HepG2 (cell line): ENCODE measurements around the gene SNRPD3. TPM values are rescaled to one million over a fixed set of nuclear protein-coding genes. Genes with fewer than 3 reads are reported as not detected.

ENCODE experiments used
- AGO1 ChIP-seq: fragments of 200-400 bp; formaldehyde crosslinking; IDR thresholded peaks from 2 replicates; pipeline ENCODE4 v1.6.1; 2017; ENCODE audit warnings: mild to moderate bottlenecking, low read depth, low read length, moderate library complexity; ENCODE audit not compliant: poor library complexity, severe bottlenecking
- ARNT2 ChIP-seq: sonication (generic); formaldehyde crosslinking; IDR thresholded peaks from 2 replicates; pipeline ENCODE4 v1.8.0; 2022; ENCODE audit warnings: mild to moderate bottlenecking, low read depth, missing genetic modification reagents, moderate library complexity
- ATF7 ChIP-seq, 2 experiments: fragments of 450-650 bp in 1 of 2; sonication (generic) in 1 of 2; formaldehyde crosslinking in 1 of 2; IDR thresholded peaks; 2 replicates each; pipeline versions ENCODE4 v1.4.0 to v1.6.1; 2016 to 2020; ENCODE audit warnings: antibody characterized with exemption in 1 of 2, mild to moderate bottlenecking in 1 of 2, missing genetic modification reagents in 1 of 2
- CBX1 ChIP-seq: IDR thresholded peaks from one replicate; pipeline ENCODE4 v1.6.1; 2016; ENCODE audit warnings: antibody characterized with exemption, low read depth
- CBX2 ChIP-seq, 2 experiments: fragments of 200-600 bp in 1 of 2; sonication (generic); formaldehyde crosslinking in 1 of 2; IDR thresholded peaks; 2 replicates each; pipeline versions ENCODE4 v1.7.0 to v1.8.1; 2018 to 2022; ENCODE audit warnings: low read depth in 2 of 2, low read length in 1 of 2, mild to moderate bottlenecking in 1 of 2, missing genetic modification reagents in 1 of 2
- DZIP1 ChIP-seq: sonication (generic); formaldehyde crosslinking; IDR thresholded peaks from 2 replicates; pipeline ENCODE4 v1.5.0; 2020; ENCODE audit warnings: mild to moderate bottlenecking, missing genetic modification reagents
- HNRNPUL1 ChIP-seq: fragments of 200-400 bp; formaldehyde crosslinking; IDR thresholded peaks from 2 replicates; pipeline ENCODE4 v1.6.1; 2017; ENCODE audit warnings: low read depth, mild to moderate bottlenecking, low read length, moderate library complexity
- KAT2B ChIP-seq: fragments of 150-350 bp; IDR thresholded peaks from 2 replicates; pipeline ENCODE4 v1.6.1; 2014; ENCODE audit warnings: low read depth, low read length, borderline replicate concordance
- MATR3 ChIP-seq: sonication (generic); formaldehyde crosslinking; IDR thresholded peaks from 2 replicates; pipeline ENCODE4 v1.4.0; 2020; ENCODE audit warnings: missing genetic modification reagents
- MTF2 ChIP-seq: sonication (generic); formaldehyde crosslinking; IDR thresholded peaks from 2 replicates; pipeline ENCODE4 v1.5.0; 2020; ENCODE audit warnings: missing genetic modification reagents, borderline replicate concordance
- PCBP1 ChIP-seq: fragments of 200-400 bp; formaldehyde crosslinking; IDR thresholded peaks from 2 replicates; pipeline ENCODE4 v1.6.1; 2017; ENCODE audit warnings: mild to moderate bottlenecking, low read depth, low read length, borderline replicate concordance
- SMAD3 ChIP-seq: sonication (generic); formaldehyde crosslinking; IDR thresholded peaks from 2 replicates; pipeline ENCODE4 v1.4.0; 2020; ENCODE audit warnings: missing genetic modification reagents
- STAT6 ChIP-seq: sonication (generic); formaldehyde crosslinking; IDR thresholded peaks from 2 replicates; pipeline ENCODE4 v1.4.0; 2020; ENCODE audit warnings: missing genetic modification reagents, mild to moderate bottlenecking, borderline replicate concordance
- SUZ12 ChIP-seq: fragments of 150-350 bp; IDR thresholded peaks from 2 replicates; pipeline ENCODE4 v1.6.1; 2014; ENCODE audit warnings: low read depth, low read length
- TCF7 ChIP-seq: sonication (generic); IDR thresholded peaks from 2 replicates; pipeline ENCODE4 v1.6.1; 2016; ENCODE audit warnings: antibody characterized with exemption, low read depth
- ZFP36L1 ChIP-seq: sonication (generic); formaldehyde crosslinking; IDR thresholded peaks from 2 replicates; pipeline ENCODE4 v1.8.0; 2022; ENCODE audit warnings: mild to moderate bottlenecking, missing genetic modification reagents, moderate library complexity
- ZIK1 ChIP-seq: sonication (generic); formaldehyde crosslinking; IDR thresholded peaks from 2 replicates; pipeline ENCODE4 v1.5.0; 2020; ENCODE audit warnings: mild to moderate bottlenecking, low read depth, missing genetic modification reagents, borderline replicate concordance
- ZNF354B ChIP-seq: sonication (generic); formaldehyde crosslinking; IDR thresholded peaks from 2 replicates; pipeline ENCODE4 v1.8.0; 2022; ENCODE audit warnings: mild to moderate bottlenecking, missing genetic modification reagents
- ZNF484 ChIP-seq: sonication (generic); formaldehyde crosslinking; IDR thresholded peaks from 2 replicates; pipeline ENCODE4 v1.5.1; 2020; ENCODE audit warnings: mild to moderate bottlenecking, low read depth, missing genetic modification reagents, borderline replicate concordance
- ZNF691 ChIP-seq: sonication (generic); formaldehyde crosslinking; IDR thresholded peaks from 2 replicates; pipeline ENCODE4 v1.4.0; 2020; ENCODE audit warnings: missing genetic modification reagents, low read depth, mild to moderate bottlenecking, borderline replicate concordance
- polyA plus RNA-seq, 8 experiments: library from polyadenylated mRNA; depleted of rRNA in 3 of 8; stranded (reverse) in 7 of 8; unstranded in 1 of 8; fragments of >200 nt; fragmentation: Illumina TruSeq in 4 of 8; extraction: Trizol in 4 of 8; gene quantifications; 2 replicates each; pipeline versions ENCODE4 v1.2.1 to v1.2.3, GENCODE V29; 2011 to 2016; ENCODE audit warnings: low read depth in 4 of 8, missing spikeins in 1 of 8, mixed read lengths in 1 of 8; ENCODE audit not compliant: insufficient read depth in 1 of 8
- total RNA-seq, 5 experiments: library from RNA; depleted of rRNA; stranded (reverse); fragments of >200 nt; fragmentation: Illumina TruSeq; extraction: Trizol; gene quantifications; 2 replicates each; pipeline ENCODE4 v1.2.3, GENCODE V29; 2016; ENCODE audit warnings: low read depth in 1 of 5
- TF ChIP-seq, protein P1 (sequence below): IDR thresholded peaks from 2 replicates; pipeline ENCODE4 v1.6.1; 2016; ENCODE audit warnings: missing biosample characterization, missing genetic modification reagents, low read depth

Gene SNRPD3
- total and polyA plus RNA-seq, 2 of the 13 experiments (the other 11 are each of a cell fraction or from before 2014, with no cell fraction given), result 110 to 209 TPM

GRCh38 chr22:24525416-24526037, 30.3 kb upstream of the SNRPD3 start (continued):
- TF ChIP-seq KAT2B (no peak), ARNT2 (CRISPR knock-in tag) (no peak), CBX1 (no peak), ZNF691 (CRISPR knock-in tag) (no peak), PCBP1 (no peak), MTF2 (no peak), DZIP1 (CRISPR knock-in tag) (no peak), SUZ12 (no peak), ZFP36L1 (CRISPR knock-in tag) (no peak), TCF7 (no peak), CBX2 (IDR thresholded peaks at IDR 0.05; ENCODE audit: low read depth, low read length) (no peak), CBX2 (CRISPR knock-in tag; IDR thresholded peaks at IDR 0.05; ENCODE audit: low read depth) (no peak), MATR3 (CRISPR knock-in tag) (no peak), ZNF354B (no peak), ZNF484 (CRISPR knock-in tag) (no peak), AGO1 (no peak), ATF7 (IDR thresholded peaks at IDR 0.05) (no peak), ATF7 (CRISPR knock-in tag; IDR thresholded peaks at IDR 0.05) (peak; percentile 80), HNRNPUL1 (no peak), SMAD3 (CRISPR knock-in tag) (peak; percentile 69; the same call in 1 of the 2 replicates), ZIK1 (CRISPR knock-in tag) (no peak), STAT6 (no peak)
- TF ChIP-seq, protein P1, sequence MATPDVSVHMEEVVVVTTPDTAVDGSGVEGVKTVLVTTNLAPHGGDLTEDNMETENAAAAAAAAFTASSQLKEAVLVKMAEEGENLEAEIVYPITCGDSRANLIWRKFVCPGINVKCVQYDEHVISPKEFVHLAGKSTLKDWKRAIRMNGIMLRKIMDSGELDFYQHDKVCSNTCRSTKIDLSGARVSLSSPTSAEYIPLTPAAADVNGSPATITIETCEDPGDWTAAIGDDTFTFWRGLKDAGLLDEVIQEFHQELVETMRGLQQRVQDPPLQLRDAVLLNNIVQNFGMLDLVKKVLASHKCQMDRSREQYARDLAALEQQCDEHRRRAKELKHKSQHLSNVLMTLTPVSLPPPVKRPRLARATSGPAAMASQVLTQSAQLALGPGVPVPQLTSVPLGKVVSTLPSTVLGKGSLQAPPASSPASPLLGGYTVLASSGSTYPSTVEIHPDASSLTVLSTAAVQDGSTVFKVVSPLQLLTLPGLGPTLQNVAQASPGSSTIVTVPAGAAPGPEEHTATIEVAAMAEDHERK, result no peak
